Vagina (tissue), 2 donors: ENCODE data around the gene CUL4B.
"Not testable (repeated sequence)": the region's sequence is repeated elsewhere in the genome, so short reads cannot be mapped to it uniquely, and the experiment has no call there.

Source experiments
- CTCF ChIP-seq, 3 experiments: fragments of 450-650 bp in 2 of 3; fragments of 200-600 bp in 1 of 3; sonication (generic) in 1 of 3; IDR thresholded peaks; one replicate each; pipeline ENCODE4 v1.5.1; 2017 to 2019; ENCODE audit warnings: antibody characterized with exemption in 3 of 3, mild to moderate bottlenecking in 2 of 3, moderate library complexity in 2 of 3
- POLR2A ChIP-seq, 2 donors: fragments of 450-650 bp; IDR thresholded peaks; one replicate each; pipeline ENCODE4 v1.6.1; 2017; ENCODE audit warnings: antibody characterized with exemption in 2 of 2, mild to moderate bottlenecking in 2 of 2, moderate library complexity in 2 of 2
- POLR2AphosphoS5 ChIP-seq, 2 donors: sonication (generic); formaldehyde crosslinking; IDR thresholded peaks; one replicate each; pipeline ENCODE4 v1.9.0; 2017; ENCODE audit warnings: antibody characterized with exemption in 2 of 2, mild to moderate bottlenecking in 2 of 2, low read depth in 1 of 2; ENCODE audit not compliant: insufficient read depth in 1 of 2

- not testable (repeated sequence) for TF ChIP-seq CTCF (IDR thresholded peaks at IDR 0.05); POLR2A (IDR thresholded peaks at IDR 0.05); POLR2AphosphoS5 (IDR thresholded peaks at IDR 0.05; ENCODE audit: insufficient read depth in 1 of 2, low read depth in 1 of 2)
Observed at GRCh38 chrX:120490119-120490518, 70.6 kb downstream of the CUL4B start.
